ENCODE results near the gene HUS1.

HUS1 gene

DNA sequence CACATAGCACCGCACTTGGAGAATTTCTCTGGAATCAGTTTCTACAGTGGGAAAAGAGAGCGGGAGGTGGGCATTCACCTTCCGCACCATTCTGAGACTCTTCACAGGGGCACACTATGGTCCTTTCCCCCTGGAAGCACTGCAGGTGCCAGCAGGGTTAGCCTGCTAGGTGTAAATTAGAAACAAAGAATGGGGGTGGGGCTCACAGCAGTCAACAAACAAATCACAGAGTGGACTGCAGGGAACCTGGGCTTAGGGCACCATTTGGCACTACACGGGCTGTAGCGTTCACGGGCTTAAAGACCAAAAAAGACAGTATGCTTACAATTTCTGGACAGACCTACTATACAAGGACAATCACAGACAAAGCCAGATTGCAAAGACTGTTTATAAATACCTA, 23.2 kb downstream of the HUS1 start:
- Histone ChIP-seq H3K9me3 (ENCODE audit: control insufficient read depth, low read length) (peaks cover 4% of the 10 kb centered on the region), H3K4me1 (ENCODE audit: control insufficient read depth, insufficient read depth, low read length, poor library complexity, severe bottlenecking) (no peaks in the 10 kb centered on the region), H3K4me3 (ENCODE audit: extremely low read depth, insufficient read depth, low read length, poor library complexity, severe bottlenecking) (no peak overlapping the region), H3K27ac (ENCODE audit: low read depth, low read length, severe bottlenecking) (no peak overlapping the region), H3K36me3 (ENCODE audit: control insufficient read depth, insufficient read depth, low read length) (peaks cover 32% of the 10 kb centered on the region)
- WGBS, 2 experiments (ENCODE audit: insufficient coverage in 2 of 2), result 64 to 72% methylated on average over 4 of the region's 6 CpGs

GRCh38 chr7:47954231-47954911, 25.0 kb downstream of the HUS1 start:
- H3K4me1 ChIP-seq (ENCODE audit: control insufficient read depth, insufficient read depth, low read length, poor library complexity, severe bottlenecking), result no peaks in the 10 kb centered on the region
- no peak overlapping the region for H3K27ac ChIP-seq (ENCODE audit: low read depth, low read length, severe bottlenecking)
- peaks cover 25% of the 10 kb centered on the region for H3K36me3 ChIP-seq (ENCODE audit: control insufficient read depth, insufficient read depth, low read length)
- no peak overlapping the region for H3K4me3 ChIP-seq (ENCODE audit: extremely low read depth, insufficient read depth, low read length, poor library complexity, severe bottlenecking)
- 89 to 100% methylated on average over 2 to 4 of the region's 4 CpGs for WGBS, 2 experiments (ENCODE audit: insufficient coverage in 2 of 2)
- H3K9me3 ChIP-seq (ENCODE audit: control insufficient read depth, low read length), result no peaks in the 10 kb centered on the region

GRCh38 chr7:47953822-47954221, 25.6 kb downstream of the HUS1 start:
- Histone ChIP-seq H3K4me1 (ENCODE audit: control insufficient read depth, insufficient read depth, low read length, poor library complexity, severe bottlenecking) (no peaks in the 10 kb centered on the region), H3K36me3 (ENCODE audit: control insufficient read depth, insufficient read depth, low read length) (peaks cover 25% of the 10 kb centered on the region), H3K9me3 (ENCODE audit: control insufficient read depth, low read length) (no peaks in the 10 kb centered on the region), H3K4me3 (ENCODE audit: extremely low read depth, insufficient read depth, low read length, poor library complexity, severe bottlenecking) (no peak overlapping the region), H3K27ac (ENCODE audit: low read depth, low read length, severe bottlenecking) (no peak overlapping the region)
- 91 to 97% methylated on average over 4 of the region's 4 CpGs for WGBS, 2 experiments (ENCODE audit: insufficient coverage in 2 of 2)

GRCh38 chr7:47952224-47952623, 27.2 kb downstream of the HUS1 start:
- no peak overlapping the region for H3K27ac ChIP-seq (ENCODE audit: low read depth, low read length, severe bottlenecking)
- no peak overlapping the region for H3K4me3 ChIP-seq (ENCODE audit: extremely low read depth, insufficient read depth, low read length, poor library complexity, severe bottlenecking)
- peaks cover 4% of the 10 kb centered on the region for H3K4me1 ChIP-seq (ENCODE audit: control insufficient read depth, insufficient read depth, low read length, poor library complexity, severe bottlenecking)
- H3K36me3 ChIP-seq (ENCODE audit: control insufficient read depth, insufficient read depth, low read length), result peaks cover 24% of the 10 kb centered on the region
- no peaks in the 10 kb centered on the region for H3K9me3 ChIP-seq (ENCODE audit: control insufficient read depth, low read length)
- WGBS, 2 experiments (ENCODE audit: insufficient coverage in 2 of 2), result 86 to 95% methylated on average over 3 of the region's 4 CpGs

- peaks cover 18% of the 10 kb centered on the region for H3K36me3 ChIP-seq (ENCODE audit: control insufficient read depth, insufficient read depth, low read length)
- H3K4me3 ChIP-seq (ENCODE audit: extremely low read depth, insufficient read depth, low read length, poor library complexity, severe bottlenecking), result no peak overlapping the region
- no peak overlapping the region for H3K27ac ChIP-seq (ENCODE audit: low read depth, low read length, severe bottlenecking)
- H3K4me1 ChIP-seq (ENCODE audit: control insufficient read depth, insufficient read depth, low read length, poor library complexity, severe bottlenecking), result peaks cover 4% of the 10 kb centered on the region
- no peaks in the 10 kb centered on the region for H3K9me3 ChIP-seq (ENCODE audit: control insufficient read depth, low read length)
Observed at GRCh38 chr7:47951374-47951773, 28.0 kb downstream of the HUS1 start.

DNA sequence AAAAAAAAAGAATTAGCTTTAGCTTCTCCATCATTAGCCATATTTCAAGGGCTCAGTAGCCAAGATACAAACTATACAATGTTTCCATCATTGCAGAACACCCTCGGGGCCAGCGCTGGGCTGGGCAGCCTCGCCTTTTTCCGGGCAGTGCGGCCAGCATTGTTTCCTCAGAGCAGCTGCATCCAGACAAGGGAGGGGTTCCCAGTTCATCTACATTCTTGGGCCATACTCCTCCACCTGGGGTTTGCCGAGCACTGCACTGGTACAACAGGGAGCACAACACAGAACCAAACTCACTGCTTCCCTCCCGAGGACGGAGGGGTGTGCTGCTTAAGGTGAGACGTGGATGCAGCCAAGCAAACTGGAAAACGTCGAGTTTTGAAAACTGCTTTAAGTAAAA, 28.7 kb downstream of the HUS1 start:
- Histone ChIP-seq H3K4me1 (ENCODE audit: control insufficient read depth, insufficient read depth, low read length, poor library complexity, severe bottlenecking) (peaks cover 4% of the 10 kb centered on the region), H3K9me3 (ENCODE audit: control insufficient read depth, low read length) (no peaks in the 10 kb centered on the region), H3K36me3 (ENCODE audit: control insufficient read depth, insufficient read depth, low read length) (peaks cover 11% of the 10 kb centered on the region), H3K4me3 (ENCODE audit: extremely low read depth, insufficient read depth, low read length, poor library complexity, severe bottlenecking) (no peak overlapping the region), H3K27ac (ENCODE audit: low read depth, low read length, severe bottlenecking) (no peak overlapping the region)
- 80 to 91% methylated on average over 5 to 9 of the region's 11 CpGs for WGBS, 2 experiments (ENCODE audit: insufficient coverage in 2 of 2)

- WGBS, 2 experiments (ENCODE audit: insufficient coverage in 2 of 2), result 86 to 92% methylated on average over 4 of the region's 4 CpGs
- no peak overlapping the region for H3K27ac ChIP-seq (ENCODE audit: low read depth, low read length, severe bottlenecking)
Observed at GRCh38 chr7:47949703-47950102, 29.7 kb downstream of the HUS1 start.

DNA sequence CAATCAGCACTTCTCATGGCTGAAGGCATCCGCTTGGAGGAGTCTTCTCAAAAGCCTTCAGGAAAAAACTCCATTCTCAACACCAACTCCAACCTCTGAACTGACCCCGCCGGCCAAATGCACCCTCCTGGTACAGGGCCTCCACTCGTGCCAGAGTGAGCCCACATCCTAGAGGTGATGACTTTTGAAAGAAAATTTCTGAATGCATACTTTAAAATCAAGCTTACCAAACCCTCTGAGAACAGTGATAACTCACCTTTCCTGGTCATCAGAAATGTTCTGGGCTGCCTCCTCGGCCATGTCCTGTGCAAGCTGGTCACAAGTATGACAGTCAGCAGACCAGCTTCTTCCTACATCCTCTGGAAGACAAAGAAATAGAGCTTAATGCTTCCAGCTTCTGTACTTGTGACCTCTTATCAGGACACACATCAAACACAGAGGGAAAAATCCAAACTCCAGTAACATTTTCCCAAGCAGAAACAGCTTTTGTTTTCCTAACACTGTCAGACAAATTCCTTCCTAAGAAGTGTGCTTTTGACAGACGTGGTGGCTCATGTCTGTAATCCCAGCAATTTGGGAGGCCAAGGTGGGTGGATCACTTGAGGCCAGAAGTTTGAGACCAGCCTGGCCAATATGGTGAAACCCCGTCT, 31.1 kb downstream of the HUS1 start, which contains the start of gene PKD1L1:
PKD1L1 (minus strand) TSS at position 326 of the 650 bp plus-strand sequence; CDS start at position 300, 26 bp downstream.
- Histone ChIP-seq H3K4me1 (ENCODE audit: control insufficient read depth, insufficient read depth, low read length, poor library complexity, severe bottlenecking) (peaks cover 14% of the 10 kb centered on the region), H3K9me3 (ENCODE audit: control insufficient read depth, low read length) (no peaks in the 10 kb centered on the region), H3K27ac (ENCODE audit: low read depth, low read length, severe bottlenecking) (peak within 1 kb of the TSS; percentile 49), H3K36me3 (ENCODE audit: control insufficient read depth, insufficient read depth, low read length) (no peaks in the 10 kb centered on the region), H3K4me3 (ENCODE audit: extremely low read depth, insufficient read depth, low read length, poor library complexity, severe bottlenecking) (no peak within 1 kb of the TSS)
- WGBS, 2 experiments (ENCODE audit: insufficient coverage in 2 of 2), result 83 to 94% methylated on average over 2 to 3 of the region's 7 CpGs

More at GRCh38 chr7:47949703-47950102, 29.7 kb downstream of the HUS1 start:
- H3K9me3 ChIP-seq (ENCODE audit: control insufficient read depth, low read length), result no peaks in the 10 kb centered on the region
- peaks cover 7% of the 10 kb centered on the region for H3K4me1 ChIP-seq (ENCODE audit: control insufficient read depth, insufficient read depth, low read length, poor library complexity, severe bottlenecking)
- peaks cover 7% of the 10 kb centered on the region for H3K36me3 ChIP-seq (ENCODE audit: control insufficient read depth, insufficient read depth, low read length)
- no peak overlapping the region for H3K4me3 ChIP-seq (ENCODE audit: extremely low read depth, insufficient read depth, low read length, poor library complexity, severe bottlenecking)

DNA sequence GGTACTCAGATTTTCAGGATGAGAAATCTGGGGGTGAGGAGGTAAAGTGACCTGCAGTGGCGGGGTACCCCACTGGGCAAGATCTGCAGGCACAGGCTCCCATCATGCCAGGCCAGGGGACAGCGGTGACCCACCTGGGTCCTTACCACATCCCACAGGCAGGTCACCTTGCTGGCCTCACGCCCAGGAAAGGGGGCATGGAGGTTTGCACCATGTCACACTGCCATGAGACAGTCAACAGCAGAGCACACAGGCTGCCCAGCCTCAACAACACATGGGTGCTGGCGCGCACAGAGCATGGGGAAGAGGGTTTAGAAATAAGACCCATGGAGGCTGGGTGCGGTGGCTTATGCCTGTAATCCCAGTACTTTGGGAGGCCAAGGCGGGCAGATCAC, 32.1 kb downstream of the HUS1 start:
- Histone ChIP-seq H3K4me1 (ENCODE audit: control insufficient read depth, insufficient read depth, low read length, poor library complexity, severe bottlenecking) (peaks cover 15% of the 10 kb centered on the region), H3K36me3 (ENCODE audit: control insufficient read depth, insufficient read depth, low read length) (no peaks in the 10 kb centered on the region), H3K27ac (ENCODE audit: low read depth, low read length, severe bottlenecking) (no peak overlapping the region), H3K9me3 (ENCODE audit: control insufficient read depth, low read length) (no peaks in the 10 kb centered on the region), H3K4me3 (ENCODE audit: extremely low read depth, insufficient read depth, low read length, poor library complexity, severe bottlenecking) (no peak overlapping the region)
- WGBS, 2 experiments (ENCODE audit: insufficient coverage in 2 of 2), result 96 to 100% methylated on average over 3 to 5 of the region's 7 CpGs

GRCh38 chr7:47946581-47947354, 32.6 kb downstream of the HUS1 start:
- Histone ChIP-seq H3K4me1 (ENCODE audit: control insufficient read depth, insufficient read depth, low read length, poor library complexity, severe bottlenecking) (peaks cover 19% of the 10 kb centered on the region), H3K4me3 (ENCODE audit: extremely low read depth, insufficient read depth, low read length, poor library complexity, severe bottlenecking) (no peak overlapping the region), H3K27ac (ENCODE audit: low read depth, low read length, severe bottlenecking) (no peak overlapping the region), H3K36me3 (ENCODE audit: control insufficient read depth, insufficient read depth, low read length) (no peaks in the 10 kb centered on the region), H3K9me3 (ENCODE audit: control insufficient read depth, low read length) (no peaks in the 10 kb centered on the region)
- WGBS, 2 experiments (ENCODE audit: insufficient coverage in 2 of 2), result 93 to 97% methylated on average over 7 of the region's 7 CpGs

Data from mesodermal cell (in vitro differentiated cells).